Measurements from ENCODE around the gene AOC2.

DNA sequence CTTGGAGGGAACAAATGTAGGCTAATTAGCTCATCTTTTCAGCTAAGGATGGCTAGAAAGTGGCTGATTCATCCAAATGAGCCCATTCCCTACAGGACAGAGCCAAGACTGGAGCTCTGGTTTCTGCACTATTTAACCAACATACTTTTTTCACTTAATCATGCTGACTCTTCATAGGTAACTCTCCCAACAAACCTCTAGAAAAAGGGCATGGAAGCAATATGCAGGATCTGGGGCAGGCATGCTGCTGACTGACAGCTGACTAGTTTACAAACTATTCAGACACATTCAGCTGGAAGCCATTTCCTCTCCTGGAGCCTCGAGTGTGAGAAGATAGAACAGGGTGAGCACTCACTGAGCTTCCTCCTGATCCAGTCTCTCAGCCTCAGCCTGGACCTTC is 26.5 kb upstream of the AOC2 start:
- TF ChIP-seq POLR2AphosphoS5 (IDR thresholded peaks at IDR 0.05): no peak
- TF ChIP-seq, protein P1, sequence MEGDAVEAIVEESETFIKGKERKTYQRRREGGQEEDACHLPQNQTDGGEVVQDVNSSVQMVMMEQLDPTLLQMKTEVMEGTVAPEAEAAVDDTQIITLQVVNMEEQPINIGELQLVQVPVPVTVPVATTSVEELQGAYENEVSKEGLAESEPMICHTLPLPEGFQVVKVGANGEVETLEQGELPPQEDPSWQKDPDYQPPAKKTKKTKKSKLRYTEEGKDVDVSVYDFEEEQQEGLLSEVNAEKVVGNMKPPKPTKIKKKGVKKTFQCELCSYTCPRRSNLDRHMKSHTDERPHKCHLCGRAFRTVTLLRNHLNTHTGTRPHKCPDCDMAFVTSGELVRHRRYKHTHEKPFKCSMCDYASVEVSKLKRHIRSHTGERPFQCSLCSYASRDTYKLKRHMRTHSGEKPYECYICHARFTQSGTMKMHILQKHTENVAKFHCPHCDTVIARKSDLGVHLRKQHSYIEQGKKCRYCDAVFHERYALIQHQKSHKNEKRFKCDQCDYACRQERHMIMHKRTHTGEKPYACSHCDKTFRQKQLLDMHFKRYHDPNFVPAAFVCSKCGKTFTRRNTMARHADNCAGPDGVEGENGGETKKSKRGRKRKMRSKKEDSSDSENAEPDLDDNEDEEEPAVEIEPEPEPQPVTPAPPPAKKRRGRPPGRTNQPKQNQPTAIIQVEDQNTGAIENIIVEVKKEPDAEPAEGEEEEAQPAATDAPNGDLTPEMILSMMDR (IDR thresholded peaks at IDR 0.05): no peak
- TF ChIP-seq POLR2A (IDR thresholded peaks at IDR 0.05): no peak
- TF ChIP-seq EP300 (IDR thresholded peaks at IDR 0.05): no peak
